Astrocyte (in vitro differentiated cells and primary cell): ENCODE measurements around the gene TEX29. TPM values are rescaled to one million over a fixed set of nuclear protein-coding genes. Genes with fewer than 3 reads are reported as not detected.
A peak's percentile ranks its signal among the peaks of the same experiment; 100 is the strongest.

ENCODE experiments used
- DNase-seq: peaks from one replicate; pipeline ENCODE4 v3.0.0-alpha.2; 2010; ENCODE audit warnings: low read depth
- FAIRE-seq: peaks from 2 replicates; lab custom pipeline; 2011; peaks lifted over from hg19 to GRCh38; lab: Jason Lieb, UNC
- H2AFZ ChIP-seq: 2 replicates; pipeline ENCODE4 v1.6.0; 2012; ENCODE audit warnings: low read depth, low read length, inconsistent platforms
- H3K27ac ChIP-seq: 2 replicates; pipeline ENCODE4 v1.5.1; 2011; ENCODE audit warnings: low read depth, low read length, inconsistent platforms
- H3K27me3 ChIP-seq: 2 replicates; pipeline ENCODE4 v1.6.0; 2011; ENCODE audit warnings: low read length, inconsistent platforms; ENCODE audit not compliant: insufficient read depth
- H3K36me3 ChIP-seq: 2 replicates; pipeline ENCODE4 v1.5.1; 2011; ENCODE audit warnings: low read length, inconsistent platforms; ENCODE audit not compliant: insufficient read depth
- H3K4me1 ChIP-seq: 2 replicates; pipeline ENCODE4 v1.5.1; 2011; ENCODE audit warnings: low read length, inconsistent platforms; ENCODE audit not compliant: insufficient read depth
- H3K4me2 ChIP-seq: 2 replicates; pipeline ENCODE4 v1.6.0; 2012; ENCODE audit warnings: low read length, inconsistent platforms
- H3K4me3 ChIP-seq: 2 replicates; pipeline ENCODE4 v1.5.1; 2011; ENCODE audit warnings: low read depth, mild to moderate bottlenecking, low read length, inconsistent platforms; ENCODE audit not compliant: insufficient read depth
- H3K79me2 ChIP-seq: 2 replicates; pipeline ENCODE4 v1.6.0; 2012; ENCODE audit warnings: mild to moderate bottlenecking, low read length, inconsistent platforms; ENCODE audit not compliant: insufficient read depth
- H3K9ac ChIP-seq: 2 replicates; pipeline ENCODE4 v1.6.0; 2012; ENCODE audit warnings: mild to moderate bottlenecking, low read length, inconsistent platforms
- H3K9me3 ChIP-seq: 2 replicates; pipeline ENCODE4 v1.5.1; 2012; ENCODE audit warnings: low read depth, mild to moderate bottlenecking, low read length, inconsistent platforms; ENCODE audit not compliant: insufficient read depth
- H4K20me1 ChIP-seq: 2 replicates; pipeline ENCODE4 v1.6.0; 2012; ENCODE audit warnings: low read length, inconsistent platforms; ENCODE audit not compliant: insufficient read depth
- H3K27ac Mint-ChIP-seq: one replicate; pipeline ENCODE4 v1.8.0; 2021; ENCODE audit warnings: mild to moderate bottlenecking, mixed read lengths; ENCODE audit not compliant: unreplicated experiment
- H3K27me3 Mint-ChIP-seq: one replicate; pipeline ENCODE4 v1.8.0; 2021; ENCODE audit warnings: low read depth, mixed read lengths; ENCODE audit not compliant: unreplicated experiment
- H3K36me3 Mint-ChIP-seq: one replicate; pipeline ENCODE4 v1.8.0; 2021; ENCODE audit warnings: low read depth, mixed read lengths; ENCODE audit not compliant: unreplicated experiment
- H3K4me1 Mint-ChIP-seq: one replicate; pipeline ENCODE4 v1.8.0; 2021; ENCODE audit warnings: low read depth, mixed read lengths; ENCODE audit not compliant: unreplicated experiment
- H3K4me3 Mint-ChIP-seq: one replicate; pipeline ENCODE4 v1.8.0; 2021; ENCODE audit warnings: mild to moderate bottlenecking, moderate library complexity, mixed read lengths; ENCODE audit not compliant: unreplicated experiment
- H3K9me3 Mint-ChIP-seq: one replicate; pipeline ENCODE4 v1.8.0; 2021; ENCODE audit warnings: mild to moderate bottlenecking, mixed read lengths; ENCODE audit not compliant: unreplicated experiment
- CTCF ChIP-seq: IDR thresholded peaks from 2 replicates; pipeline ENCODE4 v1.5.1; 2011; ENCODE audit warnings: low read depth, mild to moderate bottlenecking, inconsistent platforms, low read length, moderate library complexity; ENCODE audit not compliant: insufficient read depth
- EZH2 ChIP-seq: IDR thresholded peaks from 2 replicates; pipeline ENCODE4 v1.6.1; 2012; ENCODE audit warnings: mild to moderate bottlenecking, low read length, inconsistent platforms; ENCODE audit not compliant: insufficient read depth
- total RNA-seq: library from RNA; stranded (reverse); gene quantifications from 2 replicates; pipeline ENCODE4 v1.2.1, GENCODE V29; 2021

The TEX29 gene
- total RNA-seq, 1 donor from 2014 or later: 0.43 TPM

GRCh38 chr13:111282425-111282824 lies 38.0 kb upstream of the TEX29 start:
- H3K4me2 ChIP-seq: peak overlapping the region; percentile 75
- H3K27ac ChIP-seq: peak overlapping the region; percentile 98
- H3K9ac ChIP-seq: peak overlapping the region; percentile 81
- H3K27ac Mint-ChIP-seq: peak overlapping the region; percentile 97
- H3K9me3 Mint-ChIP-seq: no peaks in the 10 kb centered on the region
- H3K27me3 Mint-ChIP-seq: no peaks in the 10 kb centered on the region
- no peak for DNase-seq
- no peak overlapping the region for H3K4me3 Mint-ChIP-seq
- peaks cover 27% of the 10 kb centered on the region for H3K4me1 Mint-ChIP-seq
- no peaks in the 10 kb centered on the region for H3K9me3 ChIP-seq
- H3K36me3 ChIP-seq: peaks cover 32% of the 10 kb centered on the region
- H4K20me1 ChIP-seq: peaks cover 4% of the 10 kb centered on the region
- peaks cover 23% of the 10 kb centered on the region for H3K36me3 Mint-ChIP-seq
- TF ChIP-seq EZH2 (no peak), CTCF (no peak)
- H3K4me1 ChIP-seq: peaks cover 25% of the 10 kb centered on the region
- H3K79me2 ChIP-seq: peaks cover 22% of the 10 kb centered on the region
- no peak overlapping the region for H2AFZ ChIP-seq
- FAIRE-seq: no peak
- no peak overlapping the region for H3K4me3 ChIP-seq
- H3K27me3 ChIP-seq: no peaks in the 10 kb centered on the region

- Histone ChIP-seq H3K27ac (peak overlapping the region; percentile 98), H3K4me2 (no peak overlapping the region), H3K79me2 (peaks cover 18% of the 10 kb centered on the region), H3K4me1 (peaks cover 25% of the 10 kb centered on the region), H4K20me1 (peaks cover 4% of the 10 kb centered on the region), H3K9me3 (no peaks in the 10 kb centered on the region), H3K4me3 (no peak overlapping the region), H3K9ac (no peak overlapping the region), H2AFZ (no peak overlapping the region), H3K27me3 (no peaks in the 10 kb centered on the region), H3K36me3 (peaks cover 27% of the 10 kb centered on the region)
- DNase-seq: no peak
- no peak for FAIRE-seq
- Mint-ChIP-seq H3K4me1 (peaks cover 27% of the 10 kb centered on the region), H3K9me3 (no peaks in the 10 kb centered on the region), H3K27me3 (no peaks in the 10 kb centered on the region), H3K27ac (no peak overlapping the region), H3K36me3 (peaks cover 23% of the 10 kb centered on the region), H3K4me3 (no peak overlapping the region)
- TF ChIP-seq CTCF (no peak), EZH2 (no peak)
Measured at GRCh38 chr13:111282997-111283396, 37.4 kb upstream of the TEX29 start.

- TF ChIP-seq EZH2: no peak
- H3K36me3 ChIP-seq: peaks cover 27% of the 10 kb centered on the region
- no peak overlapping the region for H3K4me2 ChIP-seq
- H3K27me3 ChIP-seq: no peaks in the 10 kb centered on the region
- H3K9me3 ChIP-seq: no peaks in the 10 kb centered on the region
- no peak overlapping the region for H3K27ac ChIP-seq
- H3K9ac ChIP-seq: no peak overlapping the region
- peaks cover 23% of the 10 kb centered on the region for H3K36me3 Mint-ChIP-seq
- H3K4me3 ChIP-seq: no peak overlapping the region
- peaks cover 4% of the 10 kb centered on the region for H4K20me1 ChIP-seq
- FAIRE-seq (no peak), DNase-seq (no peak)
- H3K79me2 ChIP-seq: peaks cover 20% of the 10 kb centered on the region
- H3K4me1 ChIP-seq: peaks cover 25% of the 10 kb centered on the region
- H3K4me1 Mint-ChIP-seq: peaks cover 27% of the 10 kb centered on the region
- no peak overlapping the region for H2AFZ ChIP-seq
- H3K27ac Mint-ChIP-seq: peak overlapping the region; percentile 41
- H3K4me3 Mint-ChIP-seq: no peak overlapping the region
- H3K9me3 Mint-ChIP-seq: no peaks in the 10 kb centered on the region
- no peaks in the 10 kb centered on the region for H3K27me3 Mint-ChIP-seq
Measured at GRCh38 chr13:111283457-111283856, 37.0 kb upstream of the TEX29 start.
